ENCODE results near the gene DLK1.

Gene DLK1

DNA sequence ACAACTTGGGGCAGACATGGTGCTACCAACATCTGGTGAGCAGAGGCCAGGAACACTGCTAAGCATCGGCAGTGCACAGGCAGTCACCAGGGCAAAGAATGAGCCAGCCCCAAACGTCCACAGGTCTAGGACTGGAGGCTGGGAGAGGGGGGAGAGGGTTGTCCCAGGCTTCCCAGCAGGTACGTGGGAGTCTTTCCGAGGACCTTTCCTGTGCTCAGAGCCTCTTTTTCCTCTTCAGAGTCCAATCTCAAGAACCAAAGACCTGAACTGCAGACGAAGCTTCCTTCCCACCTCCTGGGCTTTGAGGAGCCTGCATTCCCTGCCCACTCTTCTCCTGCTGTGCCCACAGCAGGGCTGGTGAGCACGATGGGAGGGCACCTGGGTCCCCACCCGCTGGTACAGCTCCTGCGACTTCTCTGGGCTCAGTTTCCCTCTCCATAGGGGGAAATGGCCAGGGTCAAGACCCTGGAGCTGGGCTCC, 48.7 kb downstream of the DLK1 start:
- no peak overlapping the region for H3K4me3 ChIP-seq (ENCODE audit: low read depth, low read length)

DNA sequence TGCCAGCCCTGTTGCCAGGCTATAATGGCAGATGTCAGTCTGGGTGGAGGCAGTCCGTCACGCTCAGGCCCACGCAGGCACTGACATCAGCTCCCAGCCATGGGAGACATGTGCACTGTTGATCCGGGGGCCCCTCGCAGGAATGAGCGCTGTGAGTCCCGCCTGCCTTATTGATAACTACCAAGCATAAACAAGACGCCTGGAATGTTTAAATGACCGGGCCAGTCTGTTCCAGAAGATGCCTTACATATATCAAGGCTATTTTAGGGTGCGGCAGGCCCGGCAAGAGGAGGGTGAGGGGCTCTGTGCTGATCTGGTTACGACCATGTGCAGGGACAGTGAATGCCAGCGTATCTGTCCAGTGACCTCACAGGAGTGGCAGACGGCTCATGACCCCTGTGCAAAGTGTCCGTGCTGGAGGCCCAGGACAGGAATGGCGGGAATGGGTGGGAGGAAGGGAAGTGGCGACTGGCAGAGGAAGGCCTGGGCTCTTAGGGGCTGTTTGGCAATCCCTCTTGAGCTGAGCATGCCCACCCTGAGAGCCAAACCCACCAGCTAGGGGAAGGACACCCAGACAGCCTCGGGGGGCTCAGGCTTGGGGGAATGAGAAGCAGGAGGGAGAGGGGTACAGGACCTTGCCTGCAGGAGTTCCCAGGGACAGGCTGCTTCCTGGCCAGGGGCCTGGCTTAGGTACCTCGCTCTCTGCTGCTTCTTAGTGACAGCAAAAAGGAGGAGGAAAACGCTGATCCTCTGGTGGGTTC, 49.3 kb downstream of the DLK1 start:
- H3K4me3 ChIP-seq (ENCODE audit: low read depth, low read length): no peak overlapping the region

DNA sequence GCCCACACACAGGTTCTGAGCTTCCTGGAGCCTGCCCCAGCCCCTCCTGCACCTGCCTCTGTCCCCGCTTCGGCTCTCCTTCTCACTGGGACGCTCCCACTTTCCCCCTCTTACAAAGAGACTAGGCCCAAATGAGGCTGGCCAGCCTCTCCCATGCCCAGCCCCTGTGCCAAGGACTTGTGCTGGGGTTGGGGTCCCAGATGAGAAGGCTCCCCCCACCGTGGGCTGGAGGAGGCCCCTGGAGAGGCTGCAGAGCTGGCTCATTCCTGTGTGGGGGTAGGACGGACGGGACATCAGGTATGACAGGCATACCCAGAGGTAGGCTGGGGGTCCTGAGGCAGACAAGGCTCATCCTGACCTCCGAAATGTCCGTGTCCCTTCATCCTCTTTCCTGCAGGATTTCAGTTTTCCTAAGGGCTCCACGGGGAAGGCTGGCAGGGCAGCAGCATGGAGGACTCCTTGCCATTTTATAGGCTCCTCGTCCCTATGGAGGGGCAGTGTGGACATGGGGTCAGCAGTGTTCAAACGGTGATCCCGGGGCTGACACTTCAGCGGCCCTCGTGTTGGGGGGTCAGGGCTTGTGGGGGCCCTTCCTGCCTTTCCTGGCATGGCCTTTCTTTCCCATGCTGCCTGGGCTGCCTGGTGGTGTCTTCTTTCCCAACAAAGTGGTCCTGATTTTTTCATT, 50.1 kb downstream of the DLK1 start:
- no peak overlapping the region for H3K4me3 ChIP-seq (ENCODE audit: low read depth, low read length)

DNA sequence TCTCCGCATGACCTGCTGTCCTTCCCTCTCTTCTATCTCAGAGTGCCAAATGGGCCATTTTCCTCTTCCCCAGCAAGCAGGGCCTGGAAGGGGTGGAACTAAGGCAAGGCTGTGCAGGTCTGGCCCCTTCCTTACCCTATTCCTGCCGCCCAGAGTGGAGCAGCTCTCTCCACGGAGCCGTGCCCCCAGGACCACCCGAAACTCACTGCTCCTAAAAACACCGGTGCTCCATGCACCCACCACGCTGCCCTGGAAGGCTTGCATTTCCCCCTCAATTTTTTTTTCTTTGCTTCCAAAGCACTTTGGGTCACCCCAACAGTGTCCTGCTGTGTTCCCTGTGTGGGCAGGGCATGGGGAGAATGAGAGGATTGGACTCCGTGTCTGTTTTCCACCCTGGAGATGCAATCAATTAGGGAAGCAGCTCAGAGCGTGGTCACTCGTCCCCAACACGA, 50.7 kb downstream of the DLK1 start:
- H3K4me3 ChIP-seq (ENCODE audit: low read depth, low read length): no peak overlapping the region

DNA sequence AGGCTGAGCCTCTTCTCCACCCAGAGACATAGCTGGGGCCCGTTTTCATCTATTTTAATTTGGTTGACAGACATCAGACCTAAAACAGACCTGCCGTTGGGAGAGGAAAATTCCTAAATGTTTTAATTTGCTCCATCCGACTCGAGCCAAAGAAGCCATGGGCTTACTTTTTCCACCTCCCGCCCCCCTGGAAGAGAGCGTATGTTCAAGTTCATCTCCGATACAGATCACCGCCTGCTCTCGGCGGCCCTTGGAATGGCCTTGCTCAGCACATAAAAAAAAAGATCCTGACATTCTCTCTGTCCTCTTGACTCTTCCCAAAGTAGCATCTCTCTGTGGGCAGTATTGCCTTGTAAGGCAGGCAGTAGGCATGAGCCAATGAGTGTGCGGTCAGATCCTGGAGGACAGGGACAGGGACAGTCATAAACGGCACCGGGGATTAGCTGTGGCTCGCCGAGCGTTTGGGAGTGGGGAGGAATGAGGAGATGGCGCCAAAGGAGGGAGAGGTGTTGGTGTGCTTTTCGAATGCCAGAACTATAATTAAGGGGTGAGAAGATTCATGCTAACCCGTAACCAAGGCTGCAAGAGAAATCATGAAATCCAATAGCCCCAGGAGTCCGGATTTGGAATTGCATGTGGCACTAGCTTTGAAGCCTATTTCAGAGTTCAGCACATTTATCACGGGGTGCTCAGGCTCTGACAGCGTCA, 51.3 kb downstream of the DLK1 start:
- no peak overlapping the region for H3K4me3 ChIP-seq (ENCODE audit: low read depth, low read length)

DNA sequence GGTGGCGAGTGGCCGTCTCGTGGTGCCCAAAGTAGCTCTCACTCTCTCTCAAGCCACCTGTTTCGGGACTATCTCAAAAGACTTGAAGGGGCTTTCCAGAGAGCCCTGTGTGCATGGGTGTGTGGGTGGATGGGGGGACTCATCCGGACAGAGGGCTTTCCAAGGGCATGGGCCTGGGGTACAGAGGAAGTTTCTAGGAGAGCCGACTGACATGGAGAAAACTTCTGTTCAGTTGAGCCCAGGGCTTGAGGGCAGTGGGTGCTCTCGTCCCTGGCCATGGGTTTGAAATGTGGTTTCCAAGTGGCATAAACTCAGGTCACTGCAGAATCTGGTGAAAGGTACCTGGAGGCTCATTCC, 51.8 kb downstream of the DLK1 start:
- H3K4me3 ChIP-seq (ENCODE audit: low read depth, low read length): no peak overlapping the region

DNA sequence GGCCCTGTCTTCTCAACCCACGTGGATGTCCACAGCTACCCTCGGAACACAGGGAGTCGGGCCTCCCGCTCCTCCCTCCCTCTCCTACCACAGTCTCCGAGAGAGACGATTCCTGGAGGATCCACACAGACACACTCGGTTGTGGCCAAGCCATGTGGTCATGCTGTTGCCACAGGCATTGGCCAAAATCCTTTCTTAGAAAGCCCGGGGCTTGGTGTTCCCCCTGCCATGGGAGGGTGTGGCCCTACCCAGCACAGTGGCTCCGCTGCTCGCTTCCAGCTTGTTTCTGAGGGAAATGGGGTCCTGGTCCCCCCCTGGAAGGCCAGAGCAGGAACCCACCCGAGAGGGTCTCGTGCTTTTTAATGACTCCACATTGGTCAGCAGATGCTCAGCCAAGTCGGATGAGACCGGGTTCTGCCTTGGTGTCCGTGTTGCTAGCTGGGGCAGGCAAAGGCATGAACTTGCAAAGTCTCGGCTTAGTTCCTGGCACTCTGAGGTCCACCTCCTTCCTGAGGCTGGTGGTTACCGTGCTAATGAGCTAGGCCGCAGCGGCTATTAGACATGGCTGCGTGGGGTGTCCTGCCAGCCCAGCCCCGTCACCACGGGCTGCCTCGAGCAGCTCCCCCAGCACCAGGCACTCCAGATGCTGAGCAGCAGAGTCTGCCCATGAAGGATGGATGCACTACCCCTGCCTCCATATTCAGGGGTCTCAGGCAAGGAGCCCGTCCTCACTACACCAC, 52.4 kb downstream of the DLK1 start:
- no peak overlapping the region for H3K4me3 ChIP-seq (ENCODE audit: low read depth, low read length)

DNA sequence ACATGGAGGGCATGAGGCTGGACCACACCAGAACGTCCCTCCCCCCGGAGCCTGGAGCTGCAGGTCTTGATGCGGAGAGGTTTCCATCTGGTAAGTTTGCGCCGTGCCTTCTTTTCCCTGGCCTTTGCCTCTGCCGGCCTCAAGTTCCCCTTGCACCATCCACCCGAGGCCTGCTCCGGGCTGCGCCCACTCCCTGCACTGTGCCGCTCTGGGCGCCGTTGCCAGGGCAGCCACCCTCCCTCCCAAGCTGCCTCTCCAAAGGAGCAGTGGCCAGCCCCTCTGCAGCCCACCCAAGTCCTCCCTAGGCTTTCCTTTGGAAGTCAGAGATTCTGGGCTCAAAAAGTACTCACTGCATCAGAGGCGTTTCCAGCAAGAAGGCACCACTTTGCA, 53.0 kb downstream of the DLK1 start:
- no peak overlapping the region for H3K4me3 ChIP-seq (ENCODE audit: low read depth, low read length)

DNA sequence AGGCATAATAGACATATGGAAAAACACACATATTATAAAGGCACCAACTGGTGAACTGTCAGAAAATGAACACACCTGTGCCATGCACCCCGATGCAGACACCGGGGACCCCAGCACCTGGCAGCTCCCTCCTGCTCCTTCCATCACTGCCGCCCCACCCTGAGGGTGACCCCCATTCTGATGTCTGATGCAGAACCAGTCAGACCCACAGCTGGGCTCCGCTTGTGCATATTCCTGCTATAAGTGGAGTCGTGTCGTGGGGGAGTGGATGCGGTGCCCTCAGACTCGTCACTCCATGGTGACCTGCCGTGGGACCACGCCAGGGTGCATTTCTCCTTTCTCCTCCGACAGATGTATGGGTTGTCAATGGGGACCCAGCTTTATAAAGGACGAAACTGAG, 53.6 kb downstream of the DLK1 start:
- H3K4me3 ChIP-seq (ENCODE audit: low read depth, low read length): no peak overlapping the region

DNA sequence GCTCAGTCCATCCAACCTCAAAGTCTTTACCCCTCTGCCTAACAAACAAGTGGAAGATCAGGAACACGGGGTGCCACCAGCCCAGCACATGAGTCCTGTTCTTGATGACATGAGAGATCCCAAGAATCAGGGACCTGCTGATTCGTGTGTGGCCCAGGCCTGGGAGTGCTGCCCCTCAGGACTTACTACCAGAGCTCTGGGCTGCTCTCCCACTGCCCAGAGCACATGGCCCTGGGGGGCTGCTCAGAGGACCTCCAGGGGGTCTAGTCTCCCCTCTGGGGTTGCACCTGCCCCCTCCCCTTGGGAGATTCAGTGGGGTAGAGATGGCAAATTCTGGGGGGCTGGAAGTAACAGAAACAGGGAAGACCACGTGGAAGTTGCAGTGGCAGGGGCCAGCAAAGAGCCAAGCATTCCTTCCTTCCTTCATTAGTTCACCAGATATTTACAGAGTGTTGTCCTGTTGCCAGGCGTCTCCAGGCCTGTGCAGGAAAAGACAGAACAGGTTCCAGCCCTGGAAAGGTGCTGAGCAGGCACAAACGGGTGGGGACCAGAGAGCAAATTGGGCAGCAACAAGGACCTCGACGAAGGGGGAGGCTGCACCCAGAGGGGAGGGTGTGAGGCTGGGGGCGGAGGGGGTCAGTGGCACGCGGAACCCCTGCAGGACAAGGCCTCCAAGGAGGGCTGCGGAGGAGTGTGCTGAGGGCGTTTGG, 54.1 kb downstream of the DLK1 start:
- H3K4me3 ChIP-seq (ENCODE audit: low read depth, low read length): no peak overlapping the region

DNA sequence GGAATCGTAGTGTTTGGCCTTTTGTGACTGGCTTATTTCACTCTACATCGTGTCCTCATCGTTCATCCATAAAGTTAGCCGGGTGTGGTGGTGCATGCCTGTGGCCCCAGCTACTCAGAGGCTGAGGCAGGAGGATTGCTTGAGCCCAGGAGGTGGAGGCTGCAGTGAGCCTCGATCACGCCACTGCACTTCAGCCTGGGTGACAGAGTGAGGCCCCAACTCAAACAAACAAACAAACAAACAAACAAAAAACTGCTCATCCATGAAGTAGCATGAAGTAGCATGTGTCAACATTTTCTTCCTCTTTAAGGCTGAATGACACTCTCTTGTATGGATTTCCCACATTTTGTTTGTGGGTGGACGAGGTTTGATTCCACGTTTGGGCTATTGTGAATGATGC, 55.3 kb downstream of the DLK1 start:
- no peak overlapping the region for H3K4me3 ChIP-seq (ENCODE audit: low read depth, low read length)

DNA sequence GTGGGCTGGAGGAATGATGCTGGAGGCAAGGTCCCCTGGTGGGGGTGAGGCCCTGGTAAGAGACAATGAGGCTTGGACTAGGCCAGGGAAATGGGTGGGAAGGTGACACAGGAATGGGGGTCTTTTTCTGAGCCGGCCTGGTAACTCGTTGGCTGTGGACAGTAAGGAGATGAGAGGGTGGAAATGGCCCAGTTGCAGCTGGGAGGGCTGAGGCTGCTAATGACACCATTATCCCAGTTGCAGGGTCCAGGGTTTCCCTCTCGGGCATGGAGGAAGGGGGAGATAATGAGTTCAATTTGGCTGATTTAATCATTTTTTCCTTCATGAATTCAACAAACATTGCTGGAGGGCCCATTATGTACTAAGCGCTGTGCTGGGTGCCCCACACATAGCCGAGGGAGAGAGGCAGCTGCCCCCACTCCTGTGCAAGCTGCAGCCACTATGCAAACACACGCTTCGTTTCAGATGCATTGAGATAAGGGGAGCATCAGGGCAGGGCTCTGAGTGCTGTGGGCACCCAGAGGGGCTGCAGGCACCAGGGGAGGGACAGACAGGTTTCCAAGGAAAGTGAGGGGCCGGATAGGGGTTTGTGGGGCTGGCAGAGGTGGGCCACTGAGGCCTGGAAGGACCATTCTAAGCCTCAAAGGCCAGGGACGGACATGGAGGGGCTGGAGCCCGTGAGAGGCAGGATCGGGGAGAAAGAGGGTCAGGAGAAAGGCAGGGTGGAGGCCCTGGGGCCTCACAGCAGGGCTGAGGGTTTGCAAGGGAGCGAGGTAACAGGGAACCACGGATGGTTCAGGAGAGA, 56.0 kb downstream of the DLK1 start:
- H3K4me3 ChIP-seq (ENCODE audit: low read depth, low read length): no peak overlapping the region

DNA sequence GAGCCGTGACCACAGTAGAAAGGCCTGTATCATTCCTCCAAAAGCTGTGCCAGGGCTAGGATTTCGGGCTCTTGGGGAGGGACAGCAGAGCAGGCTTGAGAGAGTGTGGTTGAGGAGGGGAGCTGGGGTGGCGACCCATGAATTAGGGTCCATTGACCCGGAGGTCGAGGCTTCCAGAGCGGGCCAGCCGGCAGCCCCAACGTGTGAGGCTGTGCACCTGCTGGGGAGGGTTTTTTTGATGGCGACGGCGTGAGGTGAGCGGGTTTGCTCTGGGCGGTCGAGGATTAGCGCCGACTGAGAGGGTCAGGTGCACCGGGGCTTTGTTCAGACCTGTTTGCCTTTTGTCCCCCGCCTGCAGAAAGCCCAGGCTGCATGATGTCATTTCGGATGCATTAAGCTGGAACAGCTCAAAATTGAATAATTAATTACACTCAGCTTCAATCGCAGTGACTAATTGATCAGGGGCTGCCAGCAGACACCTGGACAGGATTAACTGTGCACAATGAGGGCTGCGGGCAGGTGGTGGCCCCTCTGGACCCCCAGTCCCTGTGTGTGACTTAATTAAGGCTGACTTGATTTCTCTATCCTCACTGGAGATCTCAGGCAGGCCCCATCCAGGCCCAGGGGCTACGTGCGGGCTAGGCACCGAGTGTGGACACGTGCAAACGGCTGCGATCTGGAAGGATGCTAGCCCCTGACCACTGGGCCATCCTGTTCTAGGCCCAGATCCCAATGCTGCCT, 57.1 kb downstream of the DLK1 start:
- H3K4me3 ChIP-seq (ENCODE audit: low read depth, low read length): no peak overlapping the region

DNA sequence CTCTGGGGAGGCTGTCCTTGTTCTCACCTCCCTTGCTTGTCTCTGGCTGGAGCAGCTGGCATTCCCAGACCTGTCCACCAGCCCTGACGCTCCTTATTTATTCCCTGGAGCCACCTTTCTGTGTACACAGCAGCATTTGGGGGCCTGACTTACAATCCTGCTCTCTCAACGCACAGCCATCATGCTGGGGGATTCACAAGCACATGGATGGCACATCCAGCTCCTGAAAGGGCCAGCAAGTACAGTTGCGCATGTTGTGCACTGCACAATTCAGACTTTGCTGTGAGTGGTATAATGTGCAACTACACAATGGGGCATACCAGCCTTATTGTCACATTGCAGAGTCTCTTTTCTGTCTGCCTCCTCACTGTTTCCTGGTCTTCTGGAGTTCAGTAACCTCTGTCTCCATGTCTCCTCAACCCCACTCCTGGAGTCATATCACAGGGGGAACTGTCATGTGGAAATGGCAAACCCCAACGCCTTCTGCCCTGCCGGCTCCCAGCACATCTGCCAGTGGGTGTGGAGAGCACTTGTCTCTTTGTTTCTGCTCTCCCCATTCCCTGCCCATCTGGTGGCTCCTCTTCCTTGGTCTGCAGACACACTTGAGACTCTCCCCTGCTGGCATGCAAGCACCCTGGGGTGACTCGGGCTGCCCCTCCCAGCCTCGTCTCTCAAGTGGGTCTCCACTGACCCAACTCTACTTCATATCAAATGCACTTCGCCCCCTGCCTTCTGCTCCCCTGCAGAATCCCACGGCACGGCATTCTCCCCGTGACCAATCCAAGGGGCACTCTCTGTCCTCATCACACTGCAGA, 58.0 kb downstream of the DLK1 start:
- H3K4me3 ChIP-seq (ENCODE audit: low read depth, low read length): no peak overlapping the region

DNA sequence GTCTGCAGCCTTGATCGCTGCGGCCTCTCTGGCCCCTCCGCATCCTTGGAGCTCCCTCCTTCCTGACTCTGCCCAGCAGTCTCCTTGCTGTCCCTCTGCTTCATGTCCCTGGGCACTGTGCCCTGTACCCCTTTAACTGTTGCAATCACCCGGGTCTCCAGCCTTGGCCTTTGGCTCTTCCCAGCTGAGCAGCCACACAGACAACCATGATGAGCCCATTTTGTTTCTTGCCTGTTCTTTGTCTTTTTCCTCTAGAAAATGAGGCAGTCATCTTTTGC, 58.6 kb downstream of the DLK1 start:
- H3K4me3 ChIP-seq (ENCODE audit: low read depth, low read length): no peak overlapping the region

DNA sequence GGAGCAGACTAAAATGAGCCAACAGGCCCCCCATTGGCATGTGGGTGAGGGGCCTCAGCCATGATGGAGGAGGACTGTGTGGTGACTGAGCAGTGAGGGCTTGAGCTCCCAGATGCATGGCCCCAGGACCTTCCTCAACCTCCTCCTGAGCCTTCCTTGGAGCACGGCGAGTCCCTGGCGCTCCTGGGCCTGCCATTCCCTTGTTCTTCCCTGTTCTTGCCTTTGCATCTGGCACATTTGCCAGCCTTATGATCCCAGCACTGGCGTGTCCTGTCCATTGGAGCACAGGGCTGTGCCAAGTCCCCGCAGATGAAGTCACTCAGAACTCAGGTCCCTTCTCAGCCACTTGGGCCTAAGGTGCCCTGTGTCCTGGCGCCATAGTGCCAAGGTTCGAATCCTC, 58.9 kb downstream of the DLK1 start:
- H3K4me3 ChIP-seq (ENCODE audit: low read depth, low read length): no peak overlapping the region

DNA sequence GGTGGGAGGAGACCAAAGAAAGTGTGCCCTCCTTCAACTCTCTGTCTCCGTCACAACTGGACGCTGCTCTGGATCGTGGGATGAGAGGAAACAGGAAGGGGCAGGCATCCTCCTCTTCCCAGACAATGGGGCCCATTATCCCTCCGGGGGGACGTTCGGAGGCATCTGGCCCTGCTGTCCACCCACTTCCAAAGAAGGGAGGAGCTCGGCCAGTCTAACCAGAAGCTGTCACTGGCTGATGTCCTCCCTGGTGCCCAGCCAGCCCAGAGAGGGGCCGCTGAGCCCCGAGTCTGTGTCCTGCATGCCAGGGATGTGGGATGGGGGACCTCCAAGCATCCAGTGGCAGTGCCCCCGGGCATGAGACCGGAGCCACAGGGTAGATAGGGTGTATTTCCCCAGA, 59.4 kb downstream of the DLK1 start:
- no peak overlapping the region for H3K4me3 ChIP-seq (ENCODE audit: low read depth, low read length)

DNA sequence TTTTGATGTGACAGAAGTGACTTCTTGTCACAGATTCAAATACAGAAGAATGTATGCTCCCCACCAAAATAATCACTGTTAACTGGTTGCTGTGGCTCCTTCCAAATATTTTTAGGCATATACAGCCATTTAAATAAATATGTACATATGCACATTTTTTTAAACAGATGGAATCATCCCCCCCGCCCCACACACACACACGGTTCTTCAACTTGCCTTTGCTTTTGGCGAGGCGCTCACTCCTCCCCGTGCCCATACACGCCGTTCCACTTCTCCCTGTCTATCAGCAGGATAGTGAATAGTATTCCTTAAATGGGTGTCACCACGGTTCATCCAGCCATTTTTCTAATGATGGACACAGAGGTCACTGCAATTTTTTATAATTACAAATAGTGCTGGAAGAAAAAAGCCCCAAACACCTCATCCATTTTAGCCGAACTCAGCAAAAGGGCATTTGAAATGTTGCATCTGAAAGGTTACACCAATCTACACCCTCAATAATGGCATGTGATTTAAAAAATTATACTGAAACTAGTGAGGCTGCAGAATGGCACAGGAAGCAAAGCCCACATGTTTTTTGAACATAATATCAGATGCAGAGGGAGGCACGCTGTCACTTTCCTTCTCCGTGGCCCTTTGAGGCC, 60.0 kb downstream of the DLK1 start:
- no peak overlapping the region for H3K4me3 ChIP-seq (ENCODE audit: low read depth, low read length)
